Ishikawa (cell line): ENCODE measurements around the gene C1QB.

Source experiments
- CEBPB ChIP-seq: IDR thresholded peaks from 2 replicates; pipeline ENCODE4 v1.6.1; 2012
- CREB1 ChIP-seq: IDR thresholded peaks from 2 replicates; pipeline ENCODE4 v1.6.1; 2012; ENCODE audit warnings: low read depth
- FOXM1 ChIP-seq: IDR thresholded peaks from 2 replicates; pipeline ENCODE4 v1.6.1; 2012; ENCODE audit warnings: low read depth, borderline replicate concordance
- NFIC ChIP-seq: IDR thresholded peaks from 2 replicates; pipeline ENCODE4 v1.6.1; 2012
- RAD21 ChIP-seq: IDR thresholded peaks from 2 replicates; pipeline ENCODE4 v1.6.1; 2012; ENCODE audit warnings: low read depth
- TAF1 ChIP-seq: IDR thresholded peaks from 2 replicates; pipeline ENCODE4 v1.6.1; 2012; ENCODE audit warnings: low read depth, mild to moderate bottlenecking
- TCF12 ChIP-seq: IDR thresholded peaks from 2 replicates; pipeline ENCODE4 v1.6.1; 2012; ENCODE audit warnings: low read depth
- YY1 ChIP-seq: IDR thresholded peaks from 2 replicates; pipeline ENCODE4 v1.6.1; 2012; ENCODE audit warnings: low read depth
- TF ChIP-seq, protein P1 (sequence below): IDR thresholded peaks from 2 replicates; pipeline ENCODE4 v1.6.1; 2012

DNA sequence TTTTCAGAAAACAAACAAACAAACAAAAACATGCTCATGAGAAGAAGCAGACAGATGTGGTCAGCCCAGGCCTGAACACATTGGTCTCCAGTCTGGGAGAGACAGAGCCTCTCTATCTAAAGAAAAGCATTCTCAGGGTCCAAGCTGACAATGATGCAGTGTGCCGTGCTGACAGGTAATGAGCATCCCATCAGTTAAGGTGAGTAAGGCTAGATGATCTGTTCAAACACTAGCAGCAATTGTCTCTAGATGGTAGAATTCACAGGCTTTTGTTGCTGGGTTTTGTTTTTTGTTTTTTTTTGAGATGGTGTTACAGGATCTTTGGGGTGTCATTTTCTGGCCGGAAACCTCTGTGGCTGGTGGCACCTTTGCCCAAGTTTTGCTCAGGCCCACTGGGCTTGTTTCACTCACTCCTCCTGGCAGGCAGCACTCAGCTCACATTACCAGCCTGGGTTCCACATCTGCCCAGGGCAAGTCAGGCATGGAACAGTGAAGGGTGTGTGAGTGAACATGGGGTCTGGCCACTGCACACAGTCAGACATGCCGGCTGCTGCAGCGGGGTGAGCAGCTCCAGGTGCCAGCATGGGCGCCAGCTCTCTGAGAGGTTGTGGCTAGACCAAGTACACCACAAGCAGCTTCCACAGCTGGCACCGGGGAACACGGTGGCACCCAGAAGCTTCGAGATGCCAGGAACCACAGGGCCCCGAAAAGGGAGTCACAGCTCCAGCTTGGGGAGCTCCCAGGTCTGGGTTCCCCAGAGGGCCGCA, 19.2 kb upstream of the C1QB start:
- TF ChIP-seq FOXM1 (no peak), RAD21 (no peak), TAF1 (no peak), CEBPB (no peak), TCF12 (no peak), CREB1 (no peak), NFIC (no peak), YY1 (no peak)
- TF ChIP-seq, protein P1, sequence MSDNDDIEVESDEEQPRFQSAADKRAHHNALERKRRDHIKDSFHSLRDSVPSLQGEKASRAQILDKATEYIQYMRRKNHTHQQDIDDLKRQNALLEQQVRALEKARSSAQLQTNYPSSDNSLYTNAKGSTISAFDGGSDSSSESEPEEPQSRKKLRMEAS = no peak
